NCI-H69 (cell line): ENCODE results near the gene UNC5A.

ENCODE experiments used
- DNase-seq: peaks from one replicate; lab custom pipeline; 2025; lab: John Stamatoyannopoulos, UW

The UNC5A gene

DNA sequence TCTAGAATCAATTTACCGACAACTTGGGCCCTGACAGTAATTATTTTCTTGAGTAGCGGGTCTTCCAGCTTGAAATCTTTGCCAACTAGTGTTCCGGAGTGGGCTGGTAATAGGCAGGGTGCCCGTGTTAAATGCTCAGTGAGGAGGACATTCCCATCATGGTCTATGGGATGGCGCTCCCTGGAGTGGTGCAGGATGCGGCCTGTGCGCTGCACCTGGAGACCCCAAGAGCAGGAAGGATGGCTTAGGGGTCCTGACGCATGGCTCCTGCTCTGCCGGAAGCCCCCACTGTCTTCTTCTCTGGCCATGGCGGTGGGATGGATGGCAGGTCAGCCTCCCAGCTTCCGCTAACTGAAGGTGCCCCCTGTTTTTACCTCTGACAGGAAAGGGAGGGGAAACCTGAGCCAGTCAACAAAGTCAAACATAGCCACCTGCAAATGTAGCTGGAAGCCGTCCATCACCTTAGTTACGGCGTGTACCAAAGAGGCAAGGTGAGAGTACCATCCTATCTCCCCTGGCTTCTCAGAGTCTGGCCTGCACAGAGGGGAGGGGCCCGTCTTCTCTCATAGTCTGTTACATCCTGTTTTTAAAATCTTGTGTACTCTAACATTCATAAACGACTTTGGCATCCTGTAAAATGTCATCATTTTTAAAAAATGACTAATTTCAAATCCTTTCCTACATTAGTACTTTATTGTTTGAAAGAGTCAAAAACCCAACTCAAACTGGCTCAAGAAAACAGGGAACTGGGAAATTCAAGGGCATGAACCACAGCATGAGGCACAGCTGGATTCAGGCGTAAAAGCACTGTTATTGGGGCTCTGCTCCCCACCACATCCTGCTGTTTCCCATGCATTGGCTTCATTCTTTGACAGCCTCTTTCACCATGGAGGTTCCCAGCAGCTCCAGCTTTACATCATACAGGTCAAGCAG is 28.5 kb upstream of the UNC5A start:
- peak; percentile 69 for DNase-seq

DNA sequence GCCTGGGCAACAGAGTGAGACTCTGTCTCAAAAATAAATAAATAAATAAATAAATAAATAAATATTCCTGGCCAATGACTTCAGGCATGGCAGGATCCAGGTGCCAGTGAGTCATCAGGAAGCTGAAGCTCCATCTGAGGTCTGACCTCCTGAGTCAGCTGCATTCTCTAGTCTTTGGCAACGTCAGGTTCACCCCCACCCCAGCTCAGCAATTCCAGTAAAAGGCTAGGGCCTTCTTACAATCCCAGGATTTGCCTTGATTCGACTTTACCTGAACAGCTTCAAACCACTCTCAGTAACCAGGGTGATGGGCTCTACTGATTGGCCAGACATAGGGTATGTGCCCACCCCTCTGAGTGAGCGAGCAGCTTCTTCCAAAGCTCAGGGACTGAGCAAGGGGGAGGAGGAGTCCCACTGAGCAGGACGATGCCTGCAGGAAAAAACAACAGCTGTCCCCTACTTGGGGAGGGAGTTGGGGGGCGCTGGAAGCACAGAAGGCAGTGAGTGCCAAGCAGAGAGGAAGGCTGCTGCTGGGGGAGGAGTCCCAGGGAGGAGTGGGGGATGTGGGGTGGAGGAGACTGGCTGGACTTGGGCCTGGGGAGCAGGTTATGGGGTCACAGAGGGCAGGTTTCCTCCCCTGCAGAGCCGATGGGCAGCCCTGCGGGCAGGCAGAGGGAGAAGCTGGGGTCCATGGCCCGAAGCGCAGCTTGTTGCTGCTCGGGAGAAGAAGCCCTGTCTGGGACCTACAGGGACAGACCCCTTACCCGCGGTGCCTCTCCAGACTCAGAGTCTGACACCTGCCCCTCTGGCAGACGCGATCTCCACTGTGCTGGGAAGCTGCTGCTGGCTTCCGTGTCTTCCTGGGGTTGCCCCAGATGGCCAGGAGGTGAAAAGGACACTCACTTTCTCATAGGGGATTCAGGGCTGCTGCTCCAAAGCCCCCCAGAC is 25.9 kb upstream of the UNC5A start:
- peak; percentile 90 for DNase-seq

DNA sequence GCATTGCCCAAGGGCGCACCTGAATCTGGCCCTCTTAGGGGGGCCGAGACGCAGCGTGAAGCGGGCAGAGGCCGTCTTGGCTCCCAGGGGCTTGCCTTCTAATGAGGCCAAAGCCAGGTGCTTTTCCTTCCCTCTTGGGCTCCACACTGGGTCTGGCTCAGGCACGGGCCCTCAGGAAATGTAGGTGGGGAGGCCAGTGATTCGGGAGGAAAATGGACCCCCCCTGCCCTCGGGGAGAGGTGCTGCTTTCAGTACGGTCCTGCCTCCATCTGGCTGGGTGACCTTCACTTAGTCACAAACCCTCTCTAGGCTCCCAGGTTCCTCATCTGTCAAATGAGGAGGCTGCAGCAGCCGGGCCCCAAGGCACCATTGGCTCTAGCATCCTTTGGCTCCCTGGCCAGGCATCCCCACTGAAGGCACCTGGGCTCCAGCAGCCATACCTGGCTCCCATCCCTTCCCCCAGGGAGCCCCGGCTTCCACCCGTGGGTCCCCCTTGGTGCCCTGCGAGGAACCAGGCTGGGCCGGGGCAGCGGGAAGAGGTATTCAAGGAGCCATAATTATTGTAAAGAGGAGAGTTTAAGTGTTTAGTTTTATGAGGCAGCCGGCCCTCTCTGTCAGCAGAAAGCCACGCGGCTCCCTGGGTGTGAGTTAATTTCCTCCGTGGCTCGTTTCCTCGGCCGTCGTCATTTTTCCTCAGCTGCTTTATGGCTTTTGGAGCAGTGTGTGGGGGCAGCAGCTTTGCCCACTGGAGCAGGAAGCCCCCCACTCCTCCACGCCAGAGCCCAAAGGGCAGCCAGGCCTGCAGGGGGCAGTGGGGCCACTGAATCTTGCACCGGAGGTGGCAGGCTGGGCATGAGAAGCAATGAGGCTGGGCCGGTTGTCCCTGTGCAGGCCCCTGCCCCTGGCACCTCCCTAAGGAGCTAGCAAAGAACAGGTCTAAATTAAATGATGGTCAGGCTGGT is 24.9 kb upstream of the UNC5A start:
- DNase-seq, result peak; percentile 57

DNA sequence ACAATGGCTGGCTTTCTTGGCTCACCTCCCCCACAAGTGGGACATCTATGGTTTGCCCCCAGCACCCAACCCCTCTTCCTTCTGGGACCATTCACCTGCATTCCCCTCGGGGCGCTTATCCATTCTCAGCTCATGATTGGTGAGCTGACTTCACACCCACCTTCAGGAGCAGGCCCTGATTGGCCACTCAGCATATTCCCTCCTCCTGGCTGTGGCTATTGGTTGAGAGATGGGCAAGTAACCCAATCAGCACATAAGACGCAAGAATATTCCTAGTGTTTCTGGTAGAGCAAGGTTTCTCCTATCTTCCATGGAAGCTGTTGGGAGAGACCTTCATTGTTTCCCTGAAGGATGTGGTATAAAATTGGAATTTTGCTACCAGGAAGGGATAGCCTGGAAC is 22.7 kb upstream of the UNC5A start:
- no peak for DNase-seq

DNA sequence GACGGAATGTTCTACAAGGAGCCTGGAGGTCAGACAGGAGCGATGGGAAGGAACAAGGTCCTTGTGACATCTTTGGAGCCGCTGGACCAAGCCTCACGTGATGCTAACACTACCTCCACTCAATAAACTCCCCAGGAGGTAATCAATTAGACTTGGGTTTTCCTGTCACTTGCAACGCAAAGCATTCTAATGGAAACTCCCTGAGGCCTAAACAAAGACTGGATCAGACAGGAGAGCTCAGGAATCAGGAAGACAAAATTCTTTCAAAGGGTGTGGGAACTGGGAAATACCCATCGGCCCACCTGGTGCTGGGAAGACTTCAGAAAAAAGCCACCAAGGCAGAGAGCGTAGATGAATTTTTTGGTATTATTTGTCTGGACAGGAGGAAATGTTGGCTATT is 22.3 kb upstream of the UNC5A start:
- DNase-seq, result no peak

DNA sequence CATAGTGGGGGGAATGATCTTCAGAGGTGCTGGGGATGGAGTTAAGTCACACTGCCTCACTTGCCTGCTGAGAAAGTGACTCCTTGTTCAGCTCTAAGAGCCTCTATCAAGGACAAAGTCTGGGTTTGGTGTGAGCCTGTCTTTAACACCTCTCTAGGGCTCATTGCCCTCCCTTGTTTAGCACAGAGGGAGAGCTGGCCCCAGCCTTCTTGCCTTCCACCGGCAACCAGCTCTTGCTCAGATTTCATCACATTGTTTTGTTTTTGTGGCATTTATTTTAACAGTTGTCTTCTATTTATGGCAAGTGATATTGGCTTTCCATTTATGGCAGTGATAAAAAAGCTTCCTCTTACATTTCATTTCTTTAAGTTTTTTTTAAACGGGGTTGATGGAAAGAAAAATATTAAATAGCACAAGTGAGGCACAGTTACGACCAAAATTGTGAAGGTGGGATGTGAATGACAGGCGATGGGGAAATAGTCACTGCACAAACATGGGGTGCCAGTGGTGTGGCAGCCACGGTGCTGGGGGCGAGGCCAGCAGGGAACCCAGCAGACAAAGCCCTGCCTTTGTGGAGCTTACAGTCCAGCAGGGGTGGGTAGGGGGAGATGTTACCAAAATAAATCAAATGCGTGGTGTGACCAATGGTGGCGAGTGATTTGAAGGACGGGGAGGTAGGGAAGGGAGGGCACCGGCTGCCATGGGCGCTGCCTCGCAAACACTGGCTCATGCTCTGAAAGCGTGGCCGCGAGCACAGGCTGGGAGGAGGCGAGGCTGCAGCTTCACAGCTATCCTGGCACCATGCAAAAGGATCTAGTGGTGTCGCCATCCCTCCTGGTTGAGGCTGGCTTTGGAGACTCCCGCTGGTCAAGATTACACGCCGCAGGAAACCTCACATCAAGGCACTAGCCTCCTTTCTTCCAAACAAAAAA is 21.2 kb upstream of the UNC5A start:
- DNase-seq, result peak; percentile 61

DNA sequence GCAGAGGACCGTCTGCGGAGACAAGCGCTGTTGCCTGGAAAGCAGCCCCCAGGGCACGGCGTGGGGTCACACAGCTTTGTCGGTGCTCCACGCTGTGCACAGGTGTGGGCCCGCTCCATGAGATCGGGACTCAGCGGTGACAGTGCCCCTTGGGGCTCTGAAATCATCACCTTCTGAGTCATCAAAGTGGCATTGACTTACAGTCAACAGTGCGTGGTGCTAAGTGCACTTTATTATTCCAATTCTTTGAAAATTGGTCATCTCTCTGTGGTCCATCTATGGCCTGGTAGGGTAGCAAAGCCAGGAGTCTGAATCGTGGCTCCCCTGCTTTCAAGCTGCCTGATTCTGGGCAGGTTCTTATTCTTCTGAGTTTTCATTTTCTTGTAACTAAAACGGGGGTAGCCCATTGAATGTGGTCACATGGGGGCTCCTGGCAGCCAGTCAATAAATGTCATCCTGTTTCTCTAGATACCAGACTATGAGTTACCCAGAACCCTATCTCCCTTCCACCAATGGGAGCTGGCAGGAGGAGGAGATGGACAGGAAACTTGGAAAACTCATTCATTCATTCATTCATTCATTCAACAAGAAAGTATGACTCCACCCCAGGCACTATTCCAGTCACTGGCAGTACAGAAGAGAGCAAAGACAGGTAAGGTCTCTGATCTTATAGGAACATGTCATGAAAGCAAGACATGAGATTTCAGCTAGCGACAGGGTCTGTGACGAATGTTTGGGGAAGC is 20.3 kb upstream of the UNC5A start:
- peak; percentile 97 for DNase-seq

DNA sequence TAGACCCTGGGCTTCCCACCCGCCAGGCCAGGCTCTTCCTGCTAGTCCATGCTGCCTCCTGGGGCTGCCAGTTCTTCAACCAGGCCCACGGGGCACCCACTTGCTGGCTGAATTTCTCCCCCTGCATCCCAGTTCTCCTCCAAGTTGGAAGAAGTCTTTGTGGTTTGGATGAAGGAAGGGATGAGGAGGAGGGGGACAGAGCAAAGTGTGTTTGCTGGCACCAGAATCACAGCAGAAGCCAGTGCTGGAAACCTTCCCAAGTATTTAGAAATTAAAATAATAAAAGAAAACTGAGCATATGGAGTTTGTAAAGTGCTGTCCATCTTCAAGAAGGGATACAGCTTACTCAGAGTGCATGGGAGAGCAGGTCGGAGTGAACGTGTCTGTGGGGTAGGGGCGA is 19.4 kb upstream of the UNC5A start:
- DNase-seq, result no peak

DNA sequence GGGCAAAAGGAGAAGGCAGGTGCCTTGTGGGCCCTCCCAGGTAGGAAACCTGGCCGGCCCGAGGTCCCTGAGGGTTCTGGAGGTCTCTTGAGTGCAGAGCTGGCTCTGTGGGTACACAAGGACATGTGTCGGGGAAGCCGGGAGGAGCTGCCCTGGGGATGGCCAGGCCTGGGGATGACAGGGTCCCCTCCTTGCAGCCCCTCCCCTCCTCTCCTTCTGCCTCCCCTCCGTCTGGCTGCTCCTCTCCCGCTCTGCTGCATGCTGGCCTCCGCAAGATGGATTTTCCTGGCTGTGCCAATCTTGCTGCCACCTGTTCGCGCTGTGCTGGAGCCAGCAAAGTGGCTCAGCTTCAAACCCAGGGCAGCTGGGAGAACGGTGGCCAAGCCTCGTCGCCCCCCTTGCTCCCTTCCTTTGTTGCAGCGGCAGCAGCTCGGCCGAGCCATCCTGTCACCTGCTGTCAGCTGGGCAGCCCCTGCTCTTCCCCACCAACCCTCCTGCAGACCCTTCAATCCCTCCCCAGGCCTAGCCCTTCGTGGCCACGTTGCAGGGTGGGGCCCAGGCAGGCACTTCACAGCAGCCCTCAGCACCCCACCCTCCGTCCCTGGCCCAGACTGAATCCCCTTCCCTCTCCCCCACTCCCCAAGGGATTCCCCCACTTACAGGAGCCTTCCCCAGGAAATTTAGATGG is 17.6 kb upstream of the UNC5A start:
- DNase-seq, result peak; percentile 80

DNA sequence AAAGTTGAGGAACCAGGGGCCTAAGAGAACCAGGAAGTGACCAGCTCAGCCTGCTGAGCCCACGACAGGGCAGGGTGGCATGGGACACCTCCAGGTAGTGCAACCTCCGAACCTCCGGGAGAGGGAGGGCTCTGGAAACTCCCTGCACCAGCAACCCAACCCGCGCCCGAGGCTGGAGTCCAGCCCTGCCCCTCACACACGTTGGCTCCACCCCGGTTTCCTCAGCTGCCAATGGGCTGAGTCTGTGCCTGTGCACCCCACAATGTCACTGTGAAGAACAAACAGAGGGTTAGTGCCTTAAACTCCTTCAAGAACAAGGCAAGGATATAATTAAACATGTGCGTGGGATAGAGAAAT is 17.0 kb upstream of the UNC5A start:
- peak; percentile 94 for DNase-seq

DNA sequence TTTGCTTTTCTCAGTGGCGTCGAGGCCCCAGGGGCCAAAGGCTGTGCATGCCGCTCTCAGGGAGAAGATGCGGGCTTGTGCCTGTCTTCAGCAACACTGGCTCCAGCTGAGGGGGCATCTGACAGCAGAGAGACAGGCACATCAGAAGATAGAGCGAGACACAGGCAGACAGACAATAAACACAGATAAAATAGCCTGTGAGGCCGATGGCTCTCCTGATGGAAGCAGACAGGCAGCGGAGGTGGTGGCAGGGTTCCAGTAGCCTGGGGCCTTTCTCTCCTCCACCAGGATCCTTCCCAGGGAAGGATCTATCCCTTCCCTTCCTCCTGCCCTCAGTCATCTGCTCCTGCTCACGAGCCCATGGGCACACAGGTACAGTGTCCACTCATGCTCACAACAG is 16.6 kb upstream of the UNC5A start:
- DNase-seq, result peak; percentile 90

DNA sequence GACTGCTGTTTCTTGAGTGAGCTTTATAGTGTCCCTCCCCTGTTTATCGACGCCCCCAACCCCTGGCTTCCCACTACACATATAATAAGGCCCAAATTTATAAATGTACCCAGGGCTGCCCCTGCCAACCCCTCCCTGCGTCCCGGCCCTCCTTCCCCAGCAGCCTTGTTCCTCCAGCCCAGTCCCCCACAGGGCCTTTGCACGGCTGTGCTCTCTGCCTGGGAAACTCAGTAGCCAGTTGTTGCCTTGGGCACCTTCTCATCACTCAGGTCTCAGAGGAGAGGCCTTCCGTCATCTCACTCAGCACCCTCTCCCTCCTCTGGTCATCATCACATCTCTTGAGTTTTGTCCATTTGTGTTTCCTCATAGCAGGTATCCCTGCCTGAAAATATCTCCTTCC is 15.8 kb upstream of the UNC5A start:
- no peak for DNase-seq

DNA sequence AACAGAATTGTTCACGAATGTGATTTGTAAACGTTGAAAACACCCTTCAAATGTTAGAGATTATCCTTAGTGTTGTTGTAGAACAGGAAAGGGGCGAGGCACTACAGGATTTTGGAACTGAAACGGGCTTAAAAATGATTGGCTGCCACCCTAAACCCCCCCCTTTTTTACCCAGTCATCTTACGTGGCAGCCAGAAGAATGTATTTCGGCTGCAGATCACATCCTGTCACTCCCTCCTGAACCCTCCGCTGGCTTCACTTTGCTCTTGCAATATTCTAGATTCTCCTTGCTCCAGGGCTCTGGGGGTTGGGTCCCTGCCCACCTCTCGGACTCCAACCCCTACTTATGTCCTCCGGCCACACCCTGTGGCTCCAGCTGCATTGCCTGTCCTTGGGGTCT is 13.9 kb upstream of the UNC5A start:
- peak; percentile 54 for DNase-seq

DNA sequence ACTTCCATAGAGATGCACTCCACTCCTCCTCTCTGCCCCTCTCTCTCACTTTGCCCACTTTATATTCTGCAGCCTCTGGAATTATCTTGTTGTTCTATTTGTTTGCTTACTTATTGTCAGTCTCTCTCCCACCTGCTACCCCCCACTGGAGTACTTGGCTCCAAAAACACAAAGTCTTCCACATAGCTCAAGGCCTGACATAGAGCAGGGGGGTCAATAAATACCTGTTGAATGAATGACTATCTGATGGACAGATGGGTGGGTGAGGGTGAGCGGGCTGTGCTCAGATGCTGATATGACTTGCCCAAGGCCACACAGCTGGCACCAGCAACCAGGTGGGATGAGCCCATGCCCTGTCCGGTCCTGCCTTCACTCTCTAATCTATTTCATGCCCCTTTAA is 13.4 kb upstream of the UNC5A start:
- peak; percentile 53 for DNase-seq

DNA sequence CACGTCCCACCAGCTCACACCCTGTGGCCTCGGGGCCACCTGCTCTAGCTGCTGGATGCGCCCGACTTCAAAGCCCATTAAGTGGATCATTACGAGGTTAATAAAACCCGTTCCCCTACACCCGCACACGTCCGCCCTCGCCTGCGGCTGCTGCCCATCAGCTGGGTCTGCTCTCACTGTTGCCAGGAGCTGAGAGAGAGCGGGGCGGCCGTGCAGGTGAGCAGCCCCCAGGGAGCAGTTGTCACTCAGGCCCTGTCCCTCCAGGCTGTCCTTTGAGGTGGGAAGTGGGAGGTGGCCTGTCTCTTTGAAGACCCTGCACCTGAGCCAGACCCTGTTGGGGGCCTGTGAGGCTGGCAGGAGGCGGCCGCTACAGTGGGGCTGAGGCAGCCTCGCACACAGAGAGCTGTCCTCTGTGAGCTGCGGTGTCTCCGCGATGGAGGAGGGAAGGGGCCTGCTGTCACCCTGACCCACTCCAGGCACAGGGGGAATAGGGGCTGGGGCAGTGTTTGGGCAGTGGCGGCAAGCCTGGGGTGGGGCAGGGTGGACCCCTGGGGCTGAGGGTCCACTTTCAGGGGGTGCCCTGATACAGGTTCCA is 12.8 kb upstream of the UNC5A start:
- DNase-seq, result peak; percentile 55

DNA sequence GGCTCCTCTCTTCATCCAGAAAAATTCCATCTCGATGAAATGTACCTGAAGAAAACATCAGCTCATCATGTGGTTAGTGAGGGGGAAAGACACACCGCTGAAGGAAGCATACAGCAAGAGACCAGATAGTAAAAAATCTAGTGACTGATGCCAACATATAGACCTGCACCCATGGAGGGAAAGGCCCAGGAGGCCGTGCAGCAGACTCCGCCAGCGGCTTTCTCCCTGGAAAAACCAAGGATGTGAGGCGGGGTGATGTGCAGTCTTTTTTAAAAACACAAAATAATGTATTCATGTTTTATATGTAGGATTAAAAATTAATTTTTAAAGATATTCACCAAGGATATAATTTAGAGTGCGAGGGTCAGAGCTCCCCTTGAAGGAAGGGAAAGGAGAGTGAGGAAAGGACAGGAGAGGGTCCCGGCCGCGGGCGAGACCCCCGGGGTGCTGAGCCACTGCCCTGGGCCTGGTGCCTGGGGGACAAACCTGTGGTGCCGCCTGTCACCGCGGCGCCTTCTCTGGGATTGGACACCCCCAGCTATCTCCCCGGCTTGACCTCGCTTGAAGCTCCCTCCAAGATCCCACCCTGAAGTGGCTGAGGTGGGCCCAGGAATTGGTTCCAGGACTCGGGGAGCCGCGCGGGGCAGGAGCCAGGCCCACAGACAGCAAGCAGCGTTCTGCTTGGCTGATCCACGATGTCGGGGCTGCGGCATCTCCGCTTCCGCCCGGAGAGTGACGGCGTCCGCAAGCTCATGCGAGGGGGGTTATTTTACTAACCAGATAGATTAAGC is 12.1 kb upstream of the UNC5A start:
- DNase-seq, result no peak

DNA sequence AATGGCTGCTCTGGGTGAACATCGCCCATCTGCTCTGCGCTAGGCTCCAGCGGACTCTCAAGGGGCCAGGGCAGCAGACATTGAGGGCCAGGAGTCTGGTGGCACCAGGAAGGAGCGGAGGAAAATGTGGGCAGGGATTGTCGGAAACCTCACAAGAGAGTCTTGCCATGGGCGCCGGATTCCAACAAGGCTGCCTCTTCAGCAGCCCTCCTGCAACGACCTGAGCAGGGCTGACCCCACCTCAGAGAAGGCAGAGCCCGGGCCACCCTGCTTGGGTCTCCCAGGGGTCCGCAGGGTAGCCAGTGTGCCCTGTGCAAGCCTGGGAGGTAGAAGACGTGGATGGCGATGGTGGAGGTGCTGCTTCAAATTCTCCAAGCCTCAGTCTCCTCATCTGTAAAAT is 11.4 kb upstream of the UNC5A start:
- DNase-seq, result no peak

DNA sequence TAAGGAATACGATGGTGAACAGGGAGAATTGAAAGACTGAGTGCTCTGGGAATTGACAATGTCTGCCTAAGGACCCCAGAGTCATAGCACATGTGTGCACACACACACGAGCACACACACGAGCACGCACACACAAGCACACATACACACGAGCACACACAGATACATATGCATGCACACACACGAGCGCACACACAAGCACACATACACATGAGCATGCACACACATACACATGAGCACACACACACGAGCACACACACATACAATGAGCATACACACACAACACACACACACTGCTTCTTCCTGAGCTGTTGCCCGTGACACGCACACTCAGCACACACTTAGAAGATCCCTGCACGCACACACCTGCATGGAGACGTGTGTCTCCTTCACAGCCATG is 10.9 kb upstream of the UNC5A start:
- DNase-seq, result no peak
